Sigmoid colon (tissue), 7 donors: Measurements from ENCODE around the gene IRF4. TPM values are rescaled to one million over a fixed set of nuclear protein-coding genes. Genes with fewer than 3 reads are reported as not detected.
"Not testable (repeated sequence)": the region's sequence is repeated elsewhere in the genome, so short reads cannot be mapped to it uniquely, and the experiment has no call there.

Experiments
- DNase-seq: peaks from one replicate; pipeline ENCODE4 v3.0.0-alpha.2; 2019
- H3K27ac ChIP-seq, 4 donors: fragments of 200-600 bp; sonication (generic); one replicate each; pipeline ENCODE4 v1.5.1; 2016 to 2019; ENCODE audit warnings: mild to moderate bottlenecking in 1 of 4
- H3K27me3 ChIP-seq, 3 donors: fragments of 200-600 bp; sonication (generic); one replicate each; pipeline ENCODE4 v1.5.1; 2019; ENCODE audit warnings: mild to moderate bottlenecking in 1 of 3
- H3K36me3 ChIP-seq, 4 donors: fragments of 200-600 bp; sonication (generic); one replicate each; pipeline ENCODE4 v1.5.1; 2016 to 2019
- H3K4me1 ChIP-seq, 4 donors: fragments of 200-600 bp; sonication (generic); one replicate each; pipeline ENCODE4 v1.5.1; 2017 to 2019
- H3K4me3 ChIP-seq, 4 donors: fragments of 200-600 bp; sonication (generic); one replicate each; pipeline ENCODE4 v1.5.1; 2017 to 2019; ENCODE audit warnings: mild to moderate bottlenecking in 2 of 4, moderate library complexity in 1 of 4
- H3K9me3 ChIP-seq, 4 donors: fragments of 200-600 bp in 3 of 4; sonication (generic) in 3 of 4; one replicate each; pipeline versions ENCODE4 v1.5.1 to v1.6.1; 2013 to 2019
- EP300 ChIP-seq, 4 donors: sonication (generic); formaldehyde crosslinking; IDR thresholded peaks; one replicate each; pipeline ENCODE4 v1.6.1; 2017; ENCODE audit warnings: antibody characterized with exemption in 4 of 4
- POLR2A ChIP-seq, 2 donors: fragments of 450-650 bp; IDR thresholded peaks; one replicate each; pipeline ENCODE4 v1.6.1; 2016; ENCODE audit warnings: antibody characterized with exemption in 2 of 2, mild to moderate bottlenecking in 2 of 2, moderate library complexity in 2 of 2
- POLR2AphosphoS5 ChIP-seq, 4 donors: sonication (generic); formaldehyde crosslinking; IDR thresholded peaks; one replicate each; pipeline ENCODE4 v1.6.1; 2017; ENCODE audit warnings: antibody characterized with exemption in 4 of 4
- WGBS, 2 donors: extraction: QIAGEN DNeasy Blood & Tissue Kit; methylation state at CpG; one replicate each; pipeline ENCODE4 v1.1.7; 2013; 5-methylcytosine and 5-hydroxymethylcytosine counted together
- intact Hi-C: fragments of 100-400 bp; cut with DNase I; formaldehyde crosslinking; loops from one replicate; pipeline ENCODE4 v1.15.1; 2023
- polyA plus RNA-seq, 3 donors: library from polyadenylated mRNA; stranded (reverse); fragments of 200-250 nt; gene quantifications; one replicate each; pipeline ENCODE4 v1.2.3, GENCODE V29; 2013
- total RNA-seq, 4 donors: library from RNA; depleted of rRNA; stranded (reverse); fragments of >200 nt; gene quantifications; one replicate each; pipeline ENCODE4 v1.1.0, GENCODE V29; 2016
- TF ChIP-seq, protein P1 (sequence below), 4 experiments: fragments of 450-650 bp in 3 of 4; fragments of 200-600 bp in 1 of 4; IDR thresholded peaks; one replicate each; pipeline ENCODE4 v1.5.1; 2016 to 2019; ENCODE audit warnings: antibody characterized with exemption in 4 of 4, mild to moderate bottlenecking in 3 of 4, moderate library complexity in 2 of 4
- donor health status: healthy with polysubstance abuse.
- donor health status: Bipolar disorder and iron deficiency.
- donor health status: healthy.

IRF4 gene
- total and polyA plus RNA-seq, 7 donors, result 0.28 to 9.3 (median 0.46) TPM

GRCh38 chr6:367891-368630 is 23.5 kb upstream of the IRF4 start:
- TF ChIP-seq, protein P1, sequence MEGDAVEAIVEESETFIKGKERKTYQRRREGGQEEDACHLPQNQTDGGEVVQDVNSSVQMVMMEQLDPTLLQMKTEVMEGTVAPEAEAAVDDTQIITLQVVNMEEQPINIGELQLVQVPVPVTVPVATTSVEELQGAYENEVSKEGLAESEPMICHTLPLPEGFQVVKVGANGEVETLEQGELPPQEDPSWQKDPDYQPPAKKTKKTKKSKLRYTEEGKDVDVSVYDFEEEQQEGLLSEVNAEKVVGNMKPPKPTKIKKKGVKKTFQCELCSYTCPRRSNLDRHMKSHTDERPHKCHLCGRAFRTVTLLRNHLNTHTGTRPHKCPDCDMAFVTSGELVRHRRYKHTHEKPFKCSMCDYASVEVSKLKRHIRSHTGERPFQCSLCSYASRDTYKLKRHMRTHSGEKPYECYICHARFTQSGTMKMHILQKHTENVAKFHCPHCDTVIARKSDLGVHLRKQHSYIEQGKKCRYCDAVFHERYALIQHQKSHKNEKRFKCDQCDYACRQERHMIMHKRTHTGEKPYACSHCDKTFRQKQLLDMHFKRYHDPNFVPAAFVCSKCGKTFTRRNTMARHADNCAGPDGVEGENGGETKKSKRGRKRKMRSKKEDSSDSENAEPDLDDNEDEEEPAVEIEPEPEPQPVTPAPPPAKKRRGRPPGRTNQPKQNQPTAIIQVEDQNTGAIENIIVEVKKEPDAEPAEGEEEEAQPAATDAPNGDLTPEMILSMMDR (IDR thresholded peaks at IDR 0.05), result no peak
- TF ChIP-seq EP300 (IDR thresholded peaks at IDR 0.05), result no peak
- TF ChIP-seq POLR2A (IDR thresholded peaks at IDR 0.05), result no peak
- no peak overlapping the region for H3K27ac ChIP-seq
- peaks cover 0 to 6% (median 0%) of the 10 kb centered on the region in 4 donors for H3K9me3 ChIP-seq
- intact Hi-C loops, result no loop called here
- no peaks in the 10 kb centered on the region for H3K36me3 ChIP-seq
- no peaks in the 10 kb centered on the region for H3K4me1 ChIP-seq
- peaks cover 12 to 69% (median 30%) of the 10 kb centered on the region in 3 donors for H3K27me3 ChIP-seq
- no peak overlapping the region for H3K4me3 ChIP-seq
- 80 to 82% methylated on average over 17 of the region's 17 CpGs for WGBS, 2 donors
- no peak for DNase-seq

DNA sequence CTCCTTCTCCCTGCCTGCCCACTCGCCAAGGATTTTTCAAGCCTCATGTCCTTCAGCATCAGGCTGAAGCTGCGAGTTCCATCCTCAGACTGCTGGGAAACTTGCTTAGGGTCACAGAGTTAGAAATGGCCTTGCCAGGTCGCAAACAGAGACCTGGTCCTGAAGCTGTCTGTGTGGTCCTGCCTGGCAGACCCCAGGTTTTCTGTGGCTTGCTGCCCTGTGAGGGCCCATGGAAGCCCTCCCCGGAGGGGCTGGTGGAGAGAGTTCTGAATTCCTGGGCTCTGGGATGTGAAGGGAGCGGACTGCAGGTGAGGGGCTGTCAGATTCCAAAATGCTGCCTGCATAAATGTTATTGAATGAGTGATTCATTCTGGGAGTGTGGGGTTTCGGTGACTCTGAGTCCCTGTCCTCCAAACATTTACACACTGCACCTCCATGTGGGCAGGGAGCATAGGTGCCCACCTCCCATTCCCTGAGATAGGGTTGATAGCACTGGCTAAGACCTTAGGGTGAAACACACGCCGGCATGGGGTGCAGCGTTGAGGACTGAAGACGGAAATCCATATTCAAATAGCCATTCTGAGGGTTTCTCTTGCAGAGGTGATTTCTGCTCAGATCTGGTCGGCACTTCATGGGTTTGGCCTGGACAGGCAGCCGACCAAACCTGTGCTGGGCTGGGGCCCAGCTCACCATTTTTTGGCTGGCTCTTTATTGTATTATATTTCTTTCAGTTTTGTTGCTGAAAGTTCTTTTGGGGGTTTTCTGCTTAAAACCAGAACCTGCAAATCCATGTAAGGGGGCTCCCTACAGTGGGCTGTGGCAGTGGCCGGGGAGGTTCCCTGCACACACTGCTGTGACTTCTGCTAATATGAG is 21.8 kb upstream of the IRF4 start:
- Histone ChIP-seq H3K36me3 (no peaks in the 10 kb centered on the region), H3K27ac (no peak overlapping the region), H3K4me3 (no peak overlapping the region), H3K4me1 (peaks cover 0 to 8% (median 0%) of the 10 kb centered on the region in 4 donors), H3K9me3 (no peaks in the 10 kb centered on the region), H3K27me3 (peaks cover 12 to 87% (median 46%) of the 10 kb centered on the region in 3 donors)
- DNase-seq, result peak; percentile 60
- intact Hi-C loops, result no loop called here
- TF ChIP-seq POLR2AphosphoS5 (IDR thresholded peaks at IDR 0.05) (no peak), EP300 (IDR thresholded peaks at IDR 0.05) (no peak), POLR2A (IDR thresholded peaks at IDR 0.05) (no peak)
- TF ChIP-seq, protein P1 (IDR thresholded peaks at IDR 0.05), result no peak
- WGBS, 2 donors, result 86 to 89% methylated on average over 13 of the region's 13 CpGs

- no peaks in the 10 kb centered on the region for H3K9me3 ChIP-seq
- no peak for DNase-seq
- no peaks in the 10 kb centered on the region for H3K36me3 ChIP-seq
- WGBS, 2 donors, result 76 to 84% methylated on average over 6 of the region's 6 CpGs
- intact Hi-C loops, result no loop called here
- peaks cover 0 to 8% (median 0%) of the 10 kb centered on the region in 4 donors for H3K4me1 ChIP-seq
- H3K4me3 ChIP-seq, result no peak overlapping the region
- TF ChIP-seq, protein P1 (IDR thresholded peaks at IDR 0.05), result no peak
- TF ChIP-seq EP300 (IDR thresholded peaks at IDR 0.05) (no peak), POLR2AphosphoS5 (IDR thresholded peaks at IDR 0.05) (no peak), POLR2A (IDR thresholded peaks at IDR 0.05) (no peak)
- no peak overlapping the region for H3K27ac ChIP-seq
- peaks cover 12 to 88% (median 49%) of the 10 kb centered on the region in 3 donors for H3K27me3 ChIP-seq
Measured at GRCh38 chr6:370555-370954, 21.0 kb upstream of the IRF4 start.

GRCh38 chr6:371851-372250 is 19.7 kb upstream of the IRF4 start:
- H3K36me3 ChIP-seq, H3K4me1 ChIP-seq, H3K4me3 ChIP-seq, H3K27ac ChIP-seq, DNase-seq, H3K9me3 ChIP-seq, intact Hi-C loops: not testable (repeated sequence)
- peaks cover 12 to 84% (median 52%) of the 10 kb centered on the region in 3 donors for H3K27me3 ChIP-seq
- WGBS, 2 donors, result 91 to 92% methylated on average over 2 of the region's 2 CpGs

GRCh38 chr6:372336-372911 is 19.1 kb upstream of the IRF4 start:
- Histone ChIP-seq H3K9me3 (no peaks in the 10 kb centered on the region), H3K4me1 (peaks cover 0 to 8% (median 0%) of the 10 kb centered on the region in 4 donors), H3K36me3 (no peaks in the 10 kb centered on the region), H3K27me3 (peaks cover 12 to 82% (median 52%) of the 10 kb centered on the region in 3 donors), H3K27ac (no peak overlapping the region), H3K4me3 (no peak overlapping the region)
- DNase-seq, result no peak
- TF ChIP-seq, protein P1 (IDR thresholded peaks at IDR 0.05), result no peak
- no peak for TF ChIP-seq EP300 (IDR thresholded peaks at IDR 0.05)
- TF ChIP-seq POLR2AphosphoS5 (IDR thresholded peaks at IDR 0.05), result no peak
- no peak for TF ChIP-seq POLR2A (IDR thresholded peaks at IDR 0.05)
- WGBS, 2 donors, result 57 to 77% methylated on average over 16 of the region's 16 CpGs
- intact Hi-C loops, result no loop called here
